Calu3 (cell line): ENCODE results near the gene TNFAIP3. TPM values are rescaled to one million over a fixed set of nuclear protein-coding genes. Genes with fewer than 3 reads are reported as not detected.
"Not testable (repeated sequence)": the region's sequence is repeated elsewhere in the genome, so short reads cannot be mapped to it uniquely, and the experiment has no call there.

Source experiments
- BruUV-seq: library from RNA; stranded (reverse); fragments of 400-500 nt; replicated peaks from 2 replicates; lab custom pipeline; 2021; lab: Mats Ljungman, UMichigan
- CTCF ChIA-PET: fragments of 300-600 bp; sonication (Branson Sonifier 250); formaldehyde crosslinking; loops from one replicate; lab custom pipeline; 2022; ENCODE audit warnings: antibody characterized with exemption; lab: Charles Lee
- DNase-seq: peaks from one replicate; pipeline ENCODE4 v3.0.0; 2022
- H3K27ac Mint-ChIP-seq: one replicate; pipeline ENCODE4 v1.8.0; 2022; ENCODE audit warnings: mixed read lengths; ENCODE audit not compliant: unreplicated experiment
- H3K27me3 Mint-ChIP-seq: one replicate; pipeline ENCODE4 v1.8.0; 2022; ENCODE audit warnings: mixed read lengths; ENCODE audit not compliant: unreplicated experiment
- H3K36me3 Mint-ChIP-seq: one replicate; pipeline ENCODE4 v1.8.0; 2022; ENCODE audit warnings: mild to moderate bottlenecking, moderate library complexity, mixed read lengths; ENCODE audit not compliant: insufficient read depth, unreplicated experiment
- H3K4me1 Mint-ChIP-seq: one replicate; pipeline ENCODE4 v1.8.0; 2022; ENCODE audit warnings: mild to moderate bottlenecking, low read depth, mixed read lengths; ENCODE audit not compliant: unreplicated experiment
- H3K4me3 Mint-ChIP-seq: one replicate; pipeline ENCODE4 v1.8.0; 2022; ENCODE audit warnings: mild to moderate bottlenecking, low read depth, moderate library complexity, mixed read lengths; ENCODE audit not compliant: unreplicated experiment
- H3K9me3 Mint-ChIP-seq: one replicate; pipeline ENCODE4 v1.8.0; 2022; ENCODE audit warnings: low read depth, mixed read lengths; ENCODE audit not compliant: unreplicated experiment
- intact Hi-C: fragments of 100-400 bp; cut with micrococcal nuclease; formaldehyde crosslinking; loops from one replicate; pipeline ENCODE4 v1.10.0; 2022; ENCODE audit not compliant: unreplicated experiment
- total RNA-seq: library from RNA; stranded (reverse); gene quantifications from 2 replicates; pipeline ENCODE4 v1.2.3, GENCODE V29; 2022
- TF ChIP-seq, protein P1 (sequence below): fragments of 200-600 bp; IDR thresholded peaks from one replicate; pipeline ENCODE4 v1.8.0; 2022; ENCODE audit warnings: antibody characterized with exemption; ENCODE audit not compliant: unreplicated experiment

TNFAIP3 gene
- total RNA-seq, 1 experiment from 2014 or later: 22.6 TPM

DNA sequence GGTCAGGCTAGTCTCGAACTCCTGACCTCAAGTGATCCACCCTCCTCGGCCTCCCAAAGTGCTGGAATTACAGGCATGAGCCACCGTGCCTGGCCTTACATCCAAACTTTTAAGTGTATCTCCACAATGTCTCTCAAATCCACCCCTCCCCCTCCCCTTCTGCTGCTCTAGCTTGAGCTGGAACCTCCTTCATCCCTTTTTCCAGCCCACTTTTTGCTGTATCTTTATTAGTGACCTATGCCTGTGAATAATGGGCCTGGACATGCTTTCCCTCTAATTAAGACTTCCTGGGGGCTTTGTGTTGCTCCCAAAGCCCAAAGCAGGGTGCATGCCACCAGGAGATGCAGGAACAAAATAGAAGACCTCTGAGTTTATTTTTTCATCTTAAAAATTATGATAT, 26.1 kb downstream of the TNFAIP3 start:
- H3K36me3 Mint-ChIP-seq: no peaks in the 10 kb centered on the region
- intact Hi-C loops: no loop called here
- peaks cover 3% of the 10 kb centered on the region for H3K9me3 Mint-ChIP-seq
- no TSS peak for BruUV-seq
- peaks cover 17% of the 10 kb centered on the region for H3K4me1 Mint-ChIP-seq
- CTCF ChIA-PET: no interaction called here
- DNase-seq: no peak
- H3K27ac Mint-ChIP-seq: no peak overlapping the region
- no peak overlapping the region for H3K4me3 Mint-ChIP-seq
- TF ChIP-seq, protein P1, sequence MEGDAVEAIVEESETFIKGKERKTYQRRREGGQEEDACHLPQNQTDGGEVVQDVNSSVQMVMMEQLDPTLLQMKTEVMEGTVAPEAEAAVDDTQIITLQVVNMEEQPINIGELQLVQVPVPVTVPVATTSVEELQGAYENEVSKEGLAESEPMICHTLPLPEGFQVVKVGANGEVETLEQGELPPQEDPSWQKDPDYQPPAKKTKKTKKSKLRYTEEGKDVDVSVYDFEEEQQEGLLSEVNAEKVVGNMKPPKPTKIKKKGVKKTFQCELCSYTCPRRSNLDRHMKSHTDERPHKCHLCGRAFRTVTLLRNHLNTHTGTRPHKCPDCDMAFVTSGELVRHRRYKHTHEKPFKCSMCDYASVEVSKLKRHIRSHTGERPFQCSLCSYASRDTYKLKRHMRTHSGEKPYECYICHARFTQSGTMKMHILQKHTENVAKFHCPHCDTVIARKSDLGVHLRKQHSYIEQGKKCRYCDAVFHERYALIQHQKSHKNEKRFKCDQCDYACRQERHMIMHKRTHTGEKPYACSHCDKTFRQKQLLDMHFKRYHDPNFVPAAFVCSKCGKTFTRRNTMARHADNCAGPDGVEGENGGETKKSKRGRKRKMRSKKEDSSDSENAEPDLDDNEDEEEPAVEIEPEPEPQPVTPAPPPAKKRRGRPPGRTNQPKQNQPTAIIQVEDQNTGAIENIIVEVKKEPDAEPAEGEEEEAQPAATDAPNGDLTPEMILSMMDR: no peak
- no peaks in the 10 kb centered on the region for H3K27me3 Mint-ChIP-seq

DNA sequence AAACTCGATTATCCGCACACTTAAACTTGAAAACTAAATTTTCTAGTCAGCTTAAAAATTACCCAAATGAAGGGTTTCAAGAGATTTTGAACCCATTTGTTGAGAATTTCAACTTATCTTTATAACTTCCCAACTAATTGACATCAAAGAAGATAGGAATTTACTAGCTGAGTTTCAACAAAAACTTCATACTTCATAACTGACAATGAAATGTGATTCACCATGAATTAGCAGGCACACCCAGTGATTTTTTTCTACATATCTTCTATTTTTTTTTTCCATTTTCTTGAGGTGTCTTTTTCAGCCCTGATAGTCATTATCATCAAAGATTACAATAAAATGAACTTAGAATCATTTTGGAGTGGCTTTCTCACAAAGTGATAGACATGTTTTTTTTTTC, 26.7 kb downstream of the TNFAIP3 start:
- TF ChIP-seq, protein P1: no peak
- DNase-seq: no peak
- Mint-ChIP-seq H3K4me1 (peaks cover 17% of the 10 kb centered on the region), H3K27ac (no peak overlapping the region), H3K4me3 (no peak overlapping the region), H3K36me3 (no peaks in the 10 kb centered on the region), H3K9me3 (peaks cover 3% of the 10 kb centered on the region), H3K27me3 (no peaks in the 10 kb centered on the region)
- intact Hi-C loops: no loop called here
- BruUV-seq: no TSS peak
- CTCF ChIA-PET: no interaction called here

- DNase-seq, H3K27me3 Mint-ChIP-seq, H3K36me3 Mint-ChIP-seq, H3K9me3 Mint-ChIP-seq, BruUV-seq, CTCF ChIA-PET, H3K27ac Mint-ChIP-seq, intact Hi-C loops, H3K4me3 Mint-ChIP-seq: not testable (repeated sequence)
- peaks cover 17% of the 10 kb centered on the region for H3K4me1 Mint-ChIP-seq
Measured at GRCh38 chr6:137894378-137894777, 27.3 kb downstream of the TNFAIP3 start.

GRCh38 chr6:137894779-137895385, 27.8 kb downstream of the TNFAIP3 start:
- Mint-ChIP-seq H3K27me3 (no peaks in the 10 kb centered on the region), H3K4me1 (peaks cover 17% of the 10 kb centered on the region), H3K27ac (no peak overlapping the region), H3K36me3 (no peaks in the 10 kb centered on the region), H3K9me3 (peaks cover 3% of the 10 kb centered on the region), H3K4me3 (no peak overlapping the region)
- TF ChIP-seq, protein P1: no peak
- CTCF ChIA-PET: interaction anchor here (0.6 kb wide), 1 partner anchor 1827 kb away, joined by 7 read pairs; no protein-coding TSS in a partner anchor
- intact Hi-C loops: no loop called here
- no TSS peak for BruUV-seq
- no peak for DNase-seq

- Mint-ChIP-seq H3K27me3 (no peaks in the 10 kb centered on the region), H3K27ac (no peak overlapping the region), H3K4me3 (no peak overlapping the region), H3K36me3 (no peaks in the 10 kb centered on the region), H3K9me3 (peaks cover 3% of the 10 kb centered on the region), H3K4me1 (peaks cover 22% of the 10 kb centered on the region)
- BruUV-seq: no TSS peak
- CTCF ChIA-PET: no interaction called here
- no peak for DNase-seq
- TF ChIP-seq, protein P1: no peak
- intact Hi-C loops: no loop called here
Measured at GRCh38 chr6:137896647-137897046, 29.6 kb downstream of the TNFAIP3 start.
